ENCODE data around the gene IGFBP4.

- TF ChIP-seq, protein P1, sequence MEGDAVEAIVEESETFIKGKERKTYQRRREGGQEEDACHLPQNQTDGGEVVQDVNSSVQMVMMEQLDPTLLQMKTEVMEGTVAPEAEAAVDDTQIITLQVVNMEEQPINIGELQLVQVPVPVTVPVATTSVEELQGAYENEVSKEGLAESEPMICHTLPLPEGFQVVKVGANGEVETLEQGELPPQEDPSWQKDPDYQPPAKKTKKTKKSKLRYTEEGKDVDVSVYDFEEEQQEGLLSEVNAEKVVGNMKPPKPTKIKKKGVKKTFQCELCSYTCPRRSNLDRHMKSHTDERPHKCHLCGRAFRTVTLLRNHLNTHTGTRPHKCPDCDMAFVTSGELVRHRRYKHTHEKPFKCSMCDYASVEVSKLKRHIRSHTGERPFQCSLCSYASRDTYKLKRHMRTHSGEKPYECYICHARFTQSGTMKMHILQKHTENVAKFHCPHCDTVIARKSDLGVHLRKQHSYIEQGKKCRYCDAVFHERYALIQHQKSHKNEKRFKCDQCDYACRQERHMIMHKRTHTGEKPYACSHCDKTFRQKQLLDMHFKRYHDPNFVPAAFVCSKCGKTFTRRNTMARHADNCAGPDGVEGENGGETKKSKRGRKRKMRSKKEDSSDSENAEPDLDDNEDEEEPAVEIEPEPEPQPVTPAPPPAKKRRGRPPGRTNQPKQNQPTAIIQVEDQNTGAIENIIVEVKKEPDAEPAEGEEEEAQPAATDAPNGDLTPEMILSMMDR (IDR thresholded peaks at IDR 0.05), result no peak
- TF ChIP-seq POLR2A (IDR thresholded peaks at IDR 0.05) (no peak), EP300 (IDR thresholded peaks at IDR 0.05) (no peak)
These were observed 24.1 kb downstream of the IGFBP4 start for GRCh38 chr17:40467281-40467867.

All from tibial nerve (tissue), 4 donors.